Psoas muscle (tissue), 8 donors: Measurements from ENCODE around the gene MCRS1. TPM values are rescaled to one million over a fixed set of nuclear protein-coding genes. Genes with fewer than 3 reads are reported as not detected.
A peak's percentile ranks its signal among the peaks of the same experiment; 100 is the strongest.

ENCODE experiments used
- ATAC-seq, 4 donors: fragments of 200-7000 bp; cut with Tn5 transposase; one replicate each; pipeline ENCODE4 v1.9.1; 2020; ENCODE audit warnings: moderate library complexity in 3 of 4, mild to moderate bottlenecking in 2 of 4
- DNase-seq, 2 donors: peaks; one replicate each; pipeline ENCODE4 v3.0.0-alpha.2; 2020
- H3K27ac ChIP-seq: fragments of 200-600 bp; one replicate; pipeline ENCODE4 v1.8.0; 2022
- H3K27me3 ChIP-seq, 3 donors: fragments of 200-600 bp in 1 of 3; one replicate each; pipeline versions ENCODE4 v1.6.1 to v1.8.0; 2013 to 2022; ENCODE audit warnings: low read length in 2 of 3, mild to moderate bottlenecking in 2 of 3, moderate library complexity in 1 of 3; ENCODE audit not compliant: insufficient read depth in 3 of 3
- H3K36me3 ChIP-seq, 2 donors: fragments of 200-600 bp in 1 of 2; one replicate each; pipeline versions ENCODE4 v1.6.1 to v1.8.0; 2013 to 2022; ENCODE audit warnings: low read depth in 1 of 2, mild to moderate bottlenecking in 1 of 2, moderate library complexity in 1 of 2; ENCODE audit not compliant: insufficient read depth in 1 of 2
- H3K4me1 ChIP-seq: fragments of 200-600 bp; one replicate; pipeline ENCODE4 v1.8.0; 2022
- H3K4me3 ChIP-seq: fragments of 200-600 bp; one replicate; pipeline ENCODE4 v1.8.0; 2022; ENCODE audit warnings: mild to moderate bottlenecking
- H3K9me3 ChIP-seq: fragments of 200-600 bp; one replicate; pipeline ENCODE4 v1.8.0; 2022
- CTCF ChIP-seq: fragments of 200-600 bp; IDR thresholded peaks from one replicate; pipeline ENCODE4 v1.8.0; 2022; ENCODE audit warnings: antibody characterized with exemption
- WGBS, 3 donors: extraction: QIAGEN DNeasy Blood & Tissue Kit; methylation state at CpG; one replicate each; pipeline versions ENCODE4 v1.1.6 to v1.1.7; 2013; 5-methylcytosine and 5-hydroxymethylcytosine counted together
- intact Hi-C, 2 donors: fragments of 100-400 bp; cut with DNase I; formaldehyde crosslinking; loops; one replicate each; pipeline versions ENCODE4 v1.11.0 to v1.14.2; 2022
- polyA plus RNA-seq, 3 donors: library from polyadenylated mRNA; stranded (reverse); fragments of 200-250 nt; gene quantifications; one replicate each; pipeline ENCODE4 v1.2.3, GENCODE V29; 2013
- total RNA-seq, 4 donors: library from RNA; stranded (reverse); fragmentation: NEBNext Ultra II Directional in 2 of 4; extraction: Animal tissue kit (Norgen Biotek cat#: 25700) in 2 of 4; gene quantifications; one replicate each; pipeline versions ENCODE4 v1.2.1 to v1.2.4, GENCODE V29; 2021 to 2023
- donor health status: healthy with polysubstance abuse.
- donor health status: DM: no; HTN: no; CAD: no; lungs with moderate emphysema.
- donor health status: Bipolar disorder and iron deficiency.
- donor health status: healthy.
- donor health status: DM: yes; HTN: yes; CAD: no.
- donor health status: DM: no; HTN: no; CAD: no.
- donor health status: DM: no; HTN: no; CAD: no.
- donor health status: DM: yes; HTN: yes; CAD: no.

MCRS1 gene
- total and polyA plus RNA-seq, 7 donors, result 24.3 to 82.3 (median 40.2) TPM

GRCh38 chr12:49599961-49600360 is 32.0 kb upstream of the MCRS1 start:
- ATAC-seq, result no peak
- no peak for DNase-seq

GRCh38 chr12:49598527-49598926 is 30.6 kb upstream of the MCRS1 start:
- no peak overlapping the region for H3K4me3 ChIP-seq
- H3K27ac ChIP-seq, result no peak overlapping the region
- no peaks in the 10 kb centered on the region for H3K9me3 ChIP-seq
- H3K36me3 ChIP-seq, result no peaks in the 10 kb centered on the region
- ATAC-seq (no peak), DNase-seq (no peak)
- no peaks in the 10 kb centered on the region for H3K27me3 ChIP-seq
- TF ChIP-seq CTCF, result no peak
- no peaks in the 10 kb centered on the region for H3K4me1 ChIP-seq
- WGBS, 3 donors, result 71 to 77% (median 75%) methylated on average over 10 of the region's 10 CpGs
- intact Hi-C loops, result no loop called here

More at GRCh38 chr12:49599961-49600360, 32.0 kb upstream of the MCRS1 start:
- H3K27me3 ChIP-seq, result no peaks in the 10 kb centered on the region
- H3K4me3 ChIP-seq, result no peak overlapping the region
- no peaks in the 10 kb centered on the region for H3K9me3 ChIP-seq
- 91 to 92% (median 91%) methylated on average over 8 of the region's 8 CpGs for WGBS, 3 donors
- H3K27ac ChIP-seq, result no peak overlapping the region
- intact Hi-C loops, result no loop called here
- no peaks in the 10 kb centered on the region for H3K36me3 ChIP-seq
- TF ChIP-seq CTCF, result no peak
- H3K4me1 ChIP-seq, result no peaks in the 10 kb centered on the region

GRCh38 chr12:49588721-49589516 is 21.0 kb upstream of the MCRS1 start:
- H3K4me1 ChIP-seq, result peaks cover 7% of the 10 kb centered on the region
- DNase-seq (no peak), ATAC-seq (peak in 1 of 4 donors; percentile 32)
- H3K27ac ChIP-seq, result no peak overlapping the region
- TF ChIP-seq CTCF, result no peak
- intact Hi-C loops, result no loop called here
- no peaks in the 10 kb centered on the region for H3K9me3 ChIP-seq
- no peak overlapping the region for H3K4me3 ChIP-seq
- peaks cover 0 to 6% of the 10 kb centered on the region in 2 donors for H3K36me3 ChIP-seq
- no peaks in the 10 kb centered on the region for H3K27me3 ChIP-seq
- WGBS, 3 donors, result 44 to 58% (median 46%) methylated on average over 4 of the region's 4 CpGs

GRCh38 chr12:49588281-49588680 is 20.3 kb upstream of the MCRS1 start:
- 79 to 87% (median 87%) methylated on average over 7 of the region's 7 CpGs for WGBS, 3 donors
- H3K4me3 ChIP-seq, result no peak overlapping the region
- intact Hi-C loops, result no loop called here
- ATAC-seq (peak in 1 of 4 donors; percentile 31), DNase-seq (no peak)
- H3K36me3 ChIP-seq, result peaks cover 0 to 6% of the 10 kb centered on the region in 2 donors
- peaks cover 7% of the 10 kb centered on the region for H3K4me1 ChIP-seq
- H3K27me3 ChIP-seq, result no peaks in the 10 kb centered on the region
- TF ChIP-seq CTCF, result no peak
- no peak overlapping the region for H3K27ac ChIP-seq
- no peaks in the 10 kb centered on the region for H3K9me3 ChIP-seq
